ENCODE data around the gene ARF3. TPM values are rescaled to one million over a fixed set of nuclear protein-coding genes. Genes with fewer than 3 reads are reported as not detected.

Gene ARF3
- total and polyA plus RNA-seq, 2 of the 13 experiments (the other 11 are each of a cell fraction or from before 2014, with no cell fraction given) = 53.8 to 57.9 TPM

- no peak overlapping the region for H3K9ac ChIP-seq (ENCODE audit: insufficient read depth, low read depth, low read length)
- TF ChIP-seq ZNF597 (CRISPR knock-in tag; IDR thresholded peaks at IDR 0.05) (no peak), ZNF879 (CRISPR knock-in tag; IDR thresholded peaks at IDR 0.05) (no peak), DMAP1 (CRISPR knock-in tag; IDR thresholded peaks at IDR 0.05) (no peak), EED (CRISPR knock-in tag; IDR thresholded peaks at IDR 0.05) (no peak), ZNF687 (CRISPR knock-in tag; IDR thresholded peaks at IDR 0.05) (no peak), NFYB (CRISPR knock-in tag; IDR thresholded peaks at IDR 0.05) (no peak), TEF (CRISPR knock-in tag; IDR thresholded peaks at IDR 0.05) (no peak), ZNF766 (CRISPR knock-in tag; IDR thresholded peaks at IDR 0.05; ENCODE audit: borderline replicate concordance) (no peak), ZNF414 (CRISPR knock-in tag; IDR thresholded peaks at IDR 0.05) (no peak), RBM22 (optimal IDR thresholded peaks at IDR 0.05; ENCODE audit: low read length) (no peak), ZNF18 (CRISPR knock-in tag; IDR thresholded peaks at IDR 0.05; ENCODE audit: insufficient replicate concordance) (no peak), ZNF891 (CRISPR knock-in tag; IDR thresholded peaks at IDR 0.05) (no peak), YEATS2 (CRISPR knock-in tag; IDR thresholded peaks at IDR 0.05; ENCODE audit: borderline replicate concordance) (no peak)
- no TSS peak for BruUV-seq (replicated peaks)
- no peak overlapping the region for H3K4me3 ChIP-seq (replicated peaks in 1 of 3; ENCODE audit: insufficient read depth in 1 of 3, low read depth in 2 of 3, low read length in 3 of 3)
- H4K20me1 ChIP-seq (ENCODE audit: insufficient read depth, low read length) = no peaks in the 10 kb centered on the region
- H2AFZ ChIP-seq (ENCODE audit: low read length) = no peak overlapping the region
- CTCF ChIA-PET (ENCODE audit: low intra/inter-chr PET ratio, low total read pairs) = no interaction called here
- FAIRE-seq = no peak
- no peak for ATAC-seq
- POLR2A ChIA-PET = no interaction called here
- no peak overlapping the region for H3K4me2 ChIP-seq (ENCODE audit: low read depth, low read length)
- peaks cover 8% of the 10 kb centered on the region for H3K4me1 ChIP-seq (ENCODE audit: insufficient read depth, low read length)
- peaks cover 21 to 79% of the 10 kb centered on the region in 2 experiments for H3K27me3 ChIP-seq (ENCODE audit: control insufficient read depth in 1 of 2, insufficient read depth in 2 of 2, low read length in 2 of 2)
- no peaks in the 10 kb centered on the region for H3K36me3 ChIP-seq (replicated peaks in 1 of 2; ENCODE audit: control insufficient read depth in 1 of 2, insufficient read depth in 2 of 2, low read length in 2 of 2)
- 5% methylated on average over 9 of the region's 10 CpGs for WGBS (ENCODE audit: low lambda C conversion rate)
- H3K27ac ChIP-seq (ENCODE audit: extremely low read length, insufficient read depth, low read length) = no peak overlapping the region
- no peak for DNase-seq (ENCODE audit: low spot score)
- H3K79me2 ChIP-seq (ENCODE audit: insufficient read depth, low read length) = no peaks in the 10 kb centered on the region
- in situ Hi-C loops (cut with HindIII; ENCODE audit: extremely low pct_ligation_motif_present, low pct_unique_long_range_greater_than_20kb) (no loop called here), intact Hi-C loops (cut with micrococcal nuclease; ENCODE audit: unreplicated experiment) (no loop called here)
- no peaks in the 10 kb centered on the region for H3K9me3 ChIP-seq (ENCODE audit: low read length)
These were observed 28.2 kb upstream of the ARF3 start for GRCh38 chr12:48985475-48985897.

Measured in HepG2 (cell line).